SU-DHL-6 (cell line): ENCODE data around the gene BMP6.

Experiments
- H2AFZ ChIP-seq: fragments of 200-600 bp; sonication (generic); 2 replicates; pipeline ENCODE4 v1.6.1; 2014; ENCODE audit warnings: low read depth, mild to moderate bottlenecking, moderate library complexity, mixed read lengths, antibody characterized with exemption, low read length; ENCODE audit not compliant: severe bottlenecking
- H3F3A ChIP-seq: fragments of 200-600 bp; shearing (Covaris generic); 2 replicates; pipeline ENCODE4 v1.6.0; 2016; ENCODE audit warnings: antibody characterized with exemption, mild to moderate bottlenecking; ENCODE audit not compliant: insufficient read depth
- H3K27ac ChIP-seq: fragments of 200-600 bp; sonication (generic); 2 replicates; pipeline ENCODE4 v1.5.1; 2016; ENCODE audit warnings: low read depth, mild to moderate bottlenecking, low read length, moderate library complexity, mixed read lengths
- H3K27me3 ChIP-seq: fragments of 200-600 bp; sonication (generic), shearing (Covaris generic); 2 replicates; pipeline ENCODE4 v1.6.0; 2014; ENCODE audit warnings: mild to moderate bottlenecking, low read length
- H3K36me3 ChIP-seq: fragments of 200-600 bp; sonication (generic); 2 replicates; pipeline ENCODE4 v1.6.1; 2014; ENCODE audit warnings: mild to moderate bottlenecking, low read length, mixed read lengths
- H3K4me2 ChIP-seq: fragments of 300-600, 200-600 bp; shearing (Covaris generic), sonication (generic); 2 replicates; pipeline ENCODE4 v1.6.0; 2014; ENCODE audit warnings: low read length, low read depth, mild to moderate bottlenecking; ENCODE audit not compliant: poor library complexity, severe bottlenecking
- H3K4me3 ChIP-seq: fragments of 200-600 bp; sonication (generic); 2 replicates; pipeline ENCODE4 v1.5.1; 2014; ENCODE audit warnings: antibody characterized with exemption, low read length, mild to moderate bottlenecking, mixed read lengths; ENCODE audit not compliant: insufficient read depth, poor library complexity, severe bottlenecking
- H3K79me2 ChIP-seq: fragments of 200-600 bp; sonication (generic); 2 replicates; pipeline ENCODE4 v1.6.1; 2014; ENCODE audit warnings: mild to moderate bottlenecking, low read length, moderate library complexity; ENCODE audit not compliant: insufficient read depth
- H3K9ac ChIP-seq: fragments of 200-600 bp; sonication (generic); 2 replicates; pipeline ENCODE4 v1.7.0; 2014; ENCODE audit warnings: mild to moderate bottlenecking, low read length
- H3K9me2 ChIP-seq: fragments of 200-600 bp; sonication (generic); replicated peaks from 2 replicates; pipeline ENCODE4 v1.6.1; 2014; ENCODE audit warnings: low read length; ENCODE audit not compliant: insufficient read depth
- H3K9me3 ChIP-seq: fragments of 200-600 bp; sonication (generic); 2 replicates; pipeline ENCODE4 v1.6.1; 2014; ENCODE audit warnings: low read length, mixed read lengths; ENCODE audit not compliant: insufficient read depth
- H4K20me1 ChIP-seq: fragments of 200-600 bp; sonication (generic); 2 replicates; pipeline ENCODE4 v1.6.1; 2014; ENCODE audit warnings: low read depth, mild to moderate bottlenecking, antibody characterized with exemption, low read length, moderate library complexity, mixed read lengths
- EZH2phosphoT487 ChIP-seq: fragments of 200-600 bp; sonication (generic), shearing (Covaris generic); conservative IDR thresholded peaks from 2 replicates; pipeline ENCODE4 v1.6.1; 2018; ENCODE audit warnings: mild to moderate bottlenecking, antibody characterized with exemption, low read length, moderate library complexity, mixed read lengths
- TF ChIP-seq, protein P1 (sequence below): fragments of 200-600 bp; sonication (generic); IDR thresholded peaks from one replicate; pipeline ENCODE4 v1.5.1; 2017; ENCODE audit warnings: antibody characterized with exemption, mild to moderate bottlenecking, low read length, moderate library complexity; ENCODE audit not compliant: insufficient read depth, poor library complexity, severe bottlenecking

Gene BMP6

GRCh38 chr6:7821426-7821825 is 95.5 kb downstream of the BMP6 start:
- Histone ChIP-seq H3K9ac (no peak overlapping the region), H4K20me1 (no peaks in the 10 kb centered on the region), H3K36me3 (no peaks in the 10 kb centered on the region), H3K79me2 (no peaks in the 10 kb centered on the region), H3K27ac (no peak overlapping the region), H3K27me3 (no peaks in the 10 kb centered on the region), H3K4me3 (no peak overlapping the region), H3K9me2 (no peaks in the 10 kb centered on the region), H3K9me3 (no peaks in the 10 kb centered on the region), H3F3A (no peaks in the 10 kb centered on the region), H2AFZ (no peak overlapping the region), H3K4me2 (no peak overlapping the region)
- TF ChIP-seq, protein P1, sequence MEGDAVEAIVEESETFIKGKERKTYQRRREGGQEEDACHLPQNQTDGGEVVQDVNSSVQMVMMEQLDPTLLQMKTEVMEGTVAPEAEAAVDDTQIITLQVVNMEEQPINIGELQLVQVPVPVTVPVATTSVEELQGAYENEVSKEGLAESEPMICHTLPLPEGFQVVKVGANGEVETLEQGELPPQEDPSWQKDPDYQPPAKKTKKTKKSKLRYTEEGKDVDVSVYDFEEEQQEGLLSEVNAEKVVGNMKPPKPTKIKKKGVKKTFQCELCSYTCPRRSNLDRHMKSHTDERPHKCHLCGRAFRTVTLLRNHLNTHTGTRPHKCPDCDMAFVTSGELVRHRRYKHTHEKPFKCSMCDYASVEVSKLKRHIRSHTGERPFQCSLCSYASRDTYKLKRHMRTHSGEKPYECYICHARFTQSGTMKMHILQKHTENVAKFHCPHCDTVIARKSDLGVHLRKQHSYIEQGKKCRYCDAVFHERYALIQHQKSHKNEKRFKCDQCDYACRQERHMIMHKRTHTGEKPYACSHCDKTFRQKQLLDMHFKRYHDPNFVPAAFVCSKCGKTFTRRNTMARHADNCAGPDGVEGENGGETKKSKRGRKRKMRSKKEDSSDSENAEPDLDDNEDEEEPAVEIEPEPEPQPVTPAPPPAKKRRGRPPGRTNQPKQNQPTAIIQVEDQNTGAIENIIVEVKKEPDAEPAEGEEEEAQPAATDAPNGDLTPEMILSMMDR = no peak
- no peak for TF ChIP-seq EZH2phosphoT487

DNA sequence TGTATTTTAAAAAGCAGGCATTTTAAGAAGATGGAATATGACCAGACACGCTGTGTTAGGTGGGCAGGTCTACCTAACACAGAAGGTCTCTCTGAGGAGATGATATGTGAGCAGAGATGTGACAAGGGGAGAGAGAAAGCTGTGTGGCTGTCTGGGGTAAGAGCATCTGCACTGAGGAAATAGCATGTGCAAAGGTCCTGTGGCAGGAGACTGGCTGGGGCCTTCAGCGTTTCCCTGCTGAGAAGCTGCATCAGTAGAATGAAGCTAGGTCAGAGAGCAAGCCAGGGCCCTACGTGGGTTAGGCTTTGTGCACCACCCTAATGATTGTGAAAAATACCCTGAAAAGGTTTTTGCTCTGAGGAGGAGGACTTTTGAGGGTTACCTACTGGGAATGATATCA is 97.7 kb downstream of the BMP6 start:
- H3K4me2 ChIP-seq = no peak overlapping the region
- H3K9ac ChIP-seq = no peak overlapping the region
- H3K9me2 ChIP-seq = no peaks in the 10 kb centered on the region
- no peaks in the 10 kb centered on the region for H3F3A ChIP-seq
- no peaks in the 10 kb centered on the region for H3K79me2 ChIP-seq
- no peaks in the 10 kb centered on the region for H4K20me1 ChIP-seq
- no peaks in the 10 kb centered on the region for H3K36me3 ChIP-seq
- no peak overlapping the region for H2AFZ ChIP-seq
- no peaks in the 10 kb centered on the region for H3K27me3 ChIP-seq
- H3K4me3 ChIP-seq = no peak overlapping the region
- H3K9me3 ChIP-seq = no peaks in the 10 kb centered on the region
- H3K27ac ChIP-seq = no peak overlapping the region
- TF ChIP-seq, protein P1 = no peak
- TF ChIP-seq EZH2phosphoT487 = no peak

DNA sequence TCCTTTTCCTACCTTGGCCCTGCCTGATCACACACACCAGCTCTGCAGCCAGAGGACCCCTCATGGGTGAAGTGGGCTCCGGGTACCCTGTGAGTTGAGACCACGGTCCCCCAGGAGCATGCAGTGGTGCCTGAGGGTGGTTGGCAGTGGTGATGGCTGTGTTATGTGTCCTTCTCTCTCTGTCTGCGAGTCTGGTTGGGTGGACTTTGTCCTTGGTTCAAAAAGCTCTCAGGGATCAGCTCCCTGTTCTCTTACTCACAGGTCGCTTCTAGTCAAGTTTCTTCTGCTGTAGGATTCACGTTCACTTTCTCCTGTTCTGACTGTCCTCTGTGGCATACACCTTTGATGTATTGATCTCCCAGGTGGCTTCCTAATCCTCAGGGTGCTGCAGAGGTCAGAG is 100.1 kb downstream of the BMP6 start:
- no peaks in the 10 kb centered on the region for H3K36me3 ChIP-seq
- no peaks in the 10 kb centered on the region for H4K20me1 ChIP-seq
- TF ChIP-seq, protein P1 = no peak
- no peak for TF ChIP-seq EZH2phosphoT487
- H3K9me2 ChIP-seq = no peaks in the 10 kb centered on the region
- no peak overlapping the region for H3K9ac ChIP-seq
- no peaks in the 10 kb centered on the region for H3F3A ChIP-seq
- no peak overlapping the region for H3K4me3 ChIP-seq
- no peaks in the 10 kb centered on the region for H3K27me3 ChIP-seq
- H3K4me2 ChIP-seq = no peak overlapping the region
- no peaks in the 10 kb centered on the region for H3K79me2 ChIP-seq
- H3K27ac ChIP-seq = no peak overlapping the region
- H3K9me3 ChIP-seq = 0 out of 2 replicates have a peak, but pooled peaks cover 7% of the 10 kb centered on the region
- no peak overlapping the region for H2AFZ ChIP-seq
